H1 (cell line): ENCODE results near the gene ATG2B. TPM values are rescaled to one million over a fixed set of nuclear protein-coding genes. Genes with fewer than 3 reads are reported as not detected.

Experiments used
- CTCF ChIA-PET: fragments of 300-600 bp; sonication (Branson Sonifier 250); formaldehyde crosslinking; loops from one replicate; lab custom pipeline; 2021; ENCODE audit not compliant: partially characterized antibody; lab: Charles Lee
- POLR2A ChIA-PET: fragments of 300-600 bp; sonication (Branson Sonifier 250); formaldehyde crosslinking; loops from one replicate; lab custom pipeline; 2021; ENCODE audit warnings: inconsistent platforms; ENCODE audit not compliant: partially characterized antibody; lab: Charles Lee
- DNase-seq, 2 experiments: peaks; one replicate each; pipeline versions ENCODE4 v3.0.0 to v3.0.0-alpha.2; 2010 to 2022; ENCODE audit warnings: low spot score in 2 of 2, low read depth in 1 of 2, mixed read lengths in 1 of 2
- FAIRE-seq: peaks from 2 replicates; lab custom pipeline; 2011; peaks lifted over from hg19 to GRCh38; lab: Jason Lieb, UNC
- H2AFZ ChIP-seq: 2 replicates; pipeline ENCODE4 v1.8.1; 2012; ENCODE audit warnings: low read length, inconsistent platforms
- H2AK5ac ChIP-seq: 2 replicates; pipeline ENCODE4 v1.6.1; 2013; ENCODE audit warnings: low read depth, low read length
- H2BK120ac ChIP-seq: replicated peaks from 2 replicates; pipeline ENCODE3; 2013; ENCODE audit warnings: low read depth, low read length, inconsistent platforms
- H2BK12ac ChIP-seq: 2 replicates; pipeline ENCODE4 v1.6.1; 2013; ENCODE audit warnings: low read depth, low read length
- H2BK15ac ChIP-seq: 2 replicates; pipeline ENCODE4 v1.6.1; 2013; ENCODE audit warnings: low read length
- H2BK20ac ChIP-seq: 2 replicates; pipeline ENCODE4 v1.6.1; 2013; ENCODE audit warnings: low read length
- H2BK5ac ChIP-seq: 2 replicates; pipeline ENCODE4 v1.6.1; 2013; ENCODE audit warnings: low read depth, low read length
- H3K14ac ChIP-seq: 2 replicates; pipeline ENCODE4 v1.6.1; 2013; ENCODE audit warnings: inconsistent platforms; ENCODE audit not compliant: insufficient read length
- H3K18ac ChIP-seq: 2 replicates; pipeline ENCODE4 v1.6.1; 2013; ENCODE audit warnings: low read length; ENCODE audit errors: extremely low read depth
- H3K23ac ChIP-seq: 2 replicates; pipeline ENCODE4 v1.6.1; 2013; ENCODE audit warnings: inconsistent platforms; ENCODE audit not compliant: insufficient read length
- H3K23me2 ChIP-seq: 2 replicates; pipeline ENCODE4 v1.6.1; 2013; ENCODE audit warnings: low read depth, low read length
- H3K27ac ChIP-seq: 2 replicates; pipeline ENCODE4 v1.6.1; 2011; ENCODE audit warnings: low read depth, low read length, inconsistent platforms
- H3K27me3 ChIP-seq, 4 experiments: replicated peaks in 1 of 4; 1 replicate in 1 of 4; 2 replicates in 3 of 4; pipeline versions ENCODE4 v1.6.1 to v1.8.1; 2011 to 2013; ENCODE audit warnings: low read length in 3 of 4, mild to moderate bottlenecking in 3 of 4, inconsistent platforms in 2 of 4, mixed read lengths in 2 of 4, moderate library complexity in 1 of 4; ENCODE audit not compliant: control insufficient read depth in 3 of 4, insufficient read depth in 3 of 4; ENCODE audit errors: extremely low read depth in 1 of 4
- H3K36me3 ChIP-seq, 4 experiments: 2 replicates each; pipeline versions ENCODE4 v1.6.1 to v1.8.1; 2011 to 2013; ENCODE audit warnings: mild to moderate bottlenecking in 4 of 4, low read length in 3 of 4, moderate library complexity in 2 of 4, control low read depth in 1 of 4, inconsistent platforms in 1 of 4; ENCODE audit not compliant: insufficient read depth in 4 of 4, control insufficient read depth in 2 of 4
- H3K4ac ChIP-seq: replicated peaks from 2 replicates; pipeline ENCODE3; 2013; ENCODE audit warnings: low read length, low read depth, mixed read lengths, inconsistent platforms; ENCODE audit not compliant: insufficient read length
- H3K4me1 ChIP-seq, 4 experiments: replicated peaks in 1 of 4; 1 replicate in 1 of 4; 2 replicates in 3 of 4; pipeline versions ENCODE4 v1.6.1 to v1.8.1; 2011 to 2013; ENCODE audit warnings: low read length in 3 of 4, inconsistent platforms in 2 of 4, mixed read lengths in 1 of 4; ENCODE audit not compliant: insufficient read depth in 4 of 4, control insufficient read depth in 3 of 4
- H3K4me2 ChIP-seq, 2 experiments: 2 replicates each; pipeline versions ENCODE4 v1.6.1 to v1.8.1; 2011 to 2013; ENCODE audit warnings: low read depth in 2 of 2, low read length in 2 of 2, control low read depth in 1 of 2, inconsistent platforms in 1 of 2, mild to moderate bottlenecking in 1 of 2; ENCODE audit not compliant: insufficient read depth in 1 of 2
- H3K4me3 ChIP-seq, 4 experiments: fragments of 200-600, 300-600 bp in 1 of 4; sonication (generic), shearing (Covaris generic), sonication (Bioruptor Twin) in 1 of 4; 2 replicates each; pipeline versions ENCODE4 v1.5.1 to v1.8.1; 2011 to 2016; ENCODE audit warnings: low read length in 4 of 4, low read depth in 3 of 4, control low read depth in 2 of 4, inconsistent platforms in 2 of 4, mild to moderate bottlenecking in 2 of 4, mixed read lengths in 1 of 4, moderate library complexity in 1 of 4; ENCODE audit not compliant: insufficient read depth in 2 of 4; ENCODE audit errors: extremely low read depth in 1 of 4
- H3K56ac ChIP-seq: replicated peaks from 2 replicates; pipeline ENCODE3; 2013; ENCODE audit warnings: low read depth, mild to moderate bottlenecking, mixed read lengths, low read length, inconsistent platforms; ENCODE audit not compliant: insufficient read length
- H3K79me1 ChIP-seq: 2 replicates; pipeline ENCODE4 v1.6.1; 2013; ENCODE audit warnings: low read depth, low read length, control low read depth
- H3K79me2 ChIP-seq, 2 experiments: 2 replicates each; pipeline versions ENCODE4 v1.6.1 to v1.8.1; 2012 to 2013; ENCODE audit warnings: low read length in 2 of 2, mild to moderate bottlenecking in 2 of 2, inconsistent platforms in 1 of 2; ENCODE audit not compliant: insufficient read depth in 2 of 2, control insufficient read depth in 1 of 2
- H3K9ac ChIP-seq, 4 experiments: replicated peaks in 1 of 4; 1 replicate in 1 of 4; 2 replicates in 3 of 4; pipeline versions ENCODE4 v1.6.1 to v1.8.1; 2011 to 2013; ENCODE audit warnings: low read depth in 3 of 4, low read length in 3 of 4, control low read depth in 2 of 4, mild to moderate bottlenecking in 2 of 4, moderate library complexity in 2 of 4, inconsistent platforms in 1 of 4; ENCODE audit errors: extremely low read depth in 1 of 4
- H3K9me3 ChIP-seq, 2 experiments: 2 replicates each; pipeline versions ENCODE4 v1.6.1 to v1.8.1; 2012 to 2013; ENCODE audit warnings: mild to moderate bottlenecking in 2 of 2, moderate library complexity in 2 of 2, control low read depth in 1 of 2, inconsistent platforms in 1 of 2, low read depth in 1 of 2, low read length in 1 of 2, mixed read lengths in 1 of 2; ENCODE audit not compliant: insufficient read depth in 2 of 2
- H4K20me1 ChIP-seq, 2 experiments: replicated peaks in 1 of 2; 2 replicates each; pipeline versions ENCODE3 to v1.8.1; 2011 to 2013; ENCODE audit warnings: inconsistent platforms in 2 of 2, low read length in 2 of 2, mild to moderate bottlenecking in 1 of 2; ENCODE audit not compliant: insufficient read depth in 2 of 2, control insufficient read depth in 1 of 2
- H4K5ac ChIP-seq: 2 replicates; pipeline ENCODE4 v1.6.1; 2013; ENCODE audit warnings: low read length, low read depth, mixed read lengths, inconsistent platforms; ENCODE audit not compliant: insufficient read length
- H4K8ac ChIP-seq: 2 replicates; pipeline ENCODE4 v1.8.0; 2013; ENCODE audit warnings: mild to moderate bottlenecking, moderate library complexity, low read length, inconsistent platforms; ENCODE audit not compliant: insufficient read depth; ENCODE audit errors: extremely low read depth
- H4K91ac ChIP-seq: replicated peaks from 2 replicates; pipeline ENCODE3; 2013; ENCODE audit warnings: low read length, mixed read lengths, inconsistent platforms; ENCODE audit not compliant: insufficient read length
- BRCA1 ChIP-seq: IDR thresholded peaks from 2 replicates; pipeline ENCODE4 v1.6.1; 2012; ENCODE audit warnings: low read depth, low read length, improper control_type of control experiment
- EZH2 ChIP-seq: fragments of 200-600 bp; sonication (generic); IDR thresholded peaks from 2 replicates; pipeline ENCODE4 v1.7.1; 2012; ENCODE audit warnings: low read depth, mild to moderate bottlenecking, moderate library complexity, low read length, inconsistent platforms; ENCODE audit not compliant: severe bottlenecking
- NRF1 ChIP-seq: IDR thresholded peaks from 2 replicates; pipeline ENCODE4 v1.6.1; 2011; ENCODE audit warnings: mild to moderate bottlenecking, low read depth, low read length, improper control_type of control experiment
- TCF12 ChIP-seq: IDR thresholded peaks from 2 replicates; pipeline ENCODE4 v1.6.1; 2011; ENCODE audit warnings: low read depth, mild to moderate bottlenecking, low read length
- WGBS, 2 experiments: shearing (Covaris generic) in 1 of 2; methylation state at CpG; one replicate each; pipeline versions ENCODE4 v1.1.6 to v1.1.7; 2013 to 2015; ENCODE audit warnings: low lambda C conversion rate in 2 of 2, mixed read lengths in 2 of 2, inconsistent platforms in 1 of 2, low coverage in 1 of 2, missing lambda C conversion rate in 1 of 2; ENCODE audit not compliant: insufficient replicate concordance in 2 of 2, insufficient coverage in 1 of 2, insufficient read length in 1 of 2; ENCODE audit errors: extremely low coverage in 1 of 2, missing lambda C conversion rate in 1 of 2; 5-methylcytosine and 5-hydroxymethylcytosine counted together
- polyA plus RNA-seq, 7 experiments: library from polyadenylated mRNA; depleted of rRNA in 3 of 7; stranded (reverse) in 5 of 7; unstranded in 2 of 7; fragments of >200 nt in 5 of 7; fragments of 200-250 nt in 2 of 7; gene quantifications; 1 replicate in 5 of 7; 2 replicates in 1 of 7; 4 replicates in 1 of 7; pipeline versions ENCODE4 v1.2.1 to v1.2.3, GENCODE V29; 2011 to 2013; ENCODE audit warnings: missing spikeins in 2 of 7, mixed read lengths in 2 of 7
- total RNA-seq: library from RNA; stranded (reverse); fragmentation: NEBNext Ultra II Directional; extraction: Animal tissue kit (Norgen Biotek cat#: 25700); gene quantifications from 2 replicates; pipeline ENCODE4 v1.2.1, GENCODE V29; 2021
- TF ChIP-seq, protein P1 (sequence below): IDR thresholded peaks from 2 replicates; pipeline ENCODE4 v1.6.1; 2011; ENCODE audit warnings: low read length, improper control_type of control experiment

Gene ATG2B
- total and polyA plus RNA-seq, 2 of the 8 experiments (the other 6 are each of a cell fraction or from before 2014, with no cell fraction given) = 4.6 to 14.4 TPM

DNA sequence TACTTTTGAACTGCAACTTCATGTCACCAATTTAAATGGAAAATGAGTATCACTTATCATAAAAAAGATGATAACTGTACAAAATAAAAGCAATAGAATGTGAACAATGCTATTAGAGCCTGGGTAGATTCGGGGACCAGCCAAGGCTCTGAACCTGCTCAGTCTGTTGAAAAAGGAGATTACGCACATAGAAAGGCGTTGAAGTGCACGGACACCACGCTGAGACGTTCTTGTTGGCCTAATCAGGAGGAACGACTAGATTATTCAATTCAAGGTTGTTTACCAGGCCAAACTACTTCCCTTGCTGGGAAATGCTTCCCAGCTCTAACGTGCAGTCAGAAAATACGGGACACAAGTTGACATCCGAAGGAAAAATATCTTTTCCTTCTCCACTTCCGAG lies 130.6 kb downstream of the ATG2B start:
- no peak overlapping the region for H3K9ac ChIP-seq
- no peak overlapping the region for H3K4ac ChIP-seq
- ChIA-PET CTCF (interaction anchor here (1.0 to 1.5 kb wide), 3 partner anchors 24 to 134 kb away, joined by 3 to 5 read pairs (median 4); no protein-coding TSS in a partner anchor), POLR2A (no interaction called here)
- H3K23me2 ChIP-seq = 0 out of 2 replicates have a peak, but pooled peaks cover 2% of the 10 kb centered on the region
- H3K9me3 ChIP-seq = peaks cover 4 to 6% of the 10 kb centered on the region in 2 experiments; a peak in 2 of 4 replicates
- H3K4me2 ChIP-seq = no peak overlapping the region
- H4K8ac ChIP-seq = no peak overlapping the region
- no peak overlapping the region for H3K4me3 ChIP-seq
- no peak overlapping the region for H4K5ac ChIP-seq
- peaks cover 0 to 5% (median 0%) of the 10 kb centered on the region in 4 experiments; a peak in 1 of 7 replicates for H3K4me1 ChIP-seq
- no peak overlapping the region for H2AK5ac ChIP-seq
- no peak overlapping the region for H2BK5ac ChIP-seq
- no peak overlapping the region for H2BK20ac ChIP-seq
- FAIRE-seq (no peak), DNase-seq (no peak)
- no peak overlapping the region for H2AFZ ChIP-seq
- no peak overlapping the region for H3K23ac ChIP-seq
- H3K18ac ChIP-seq = no peak overlapping the region
- no peak overlapping the region for H4K91ac ChIP-seq
- no peaks in the 10 kb centered on the region for H3K36me3 ChIP-seq
- no peaks in the 10 kb centered on the region for H3K27me3 ChIP-seq
- H2BK120ac ChIP-seq = no peak overlapping the region
- no peak overlapping the region for H3K56ac ChIP-seq
- no peak overlapping the region for H2BK12ac ChIP-seq
- no peak overlapping the region for H3K27ac ChIP-seq
- no peaks in the 10 kb centered on the region for H3K79me1 ChIP-seq
- H3K14ac ChIP-seq = no peak overlapping the region
- no peaks in the 10 kb centered on the region for H4K20me1 ChIP-seq
- H2BK15ac ChIP-seq = no peak overlapping the region
- no peaks in the 10 kb centered on the region for H3K79me2 ChIP-seq
- 92% methylated on average over 11 of the region's 11 CpGs; no CpG with 5 or more reads in 1 of the 2 experiments for WGBS, 2 experiments
- TF ChIP-seq, protein P1, sequence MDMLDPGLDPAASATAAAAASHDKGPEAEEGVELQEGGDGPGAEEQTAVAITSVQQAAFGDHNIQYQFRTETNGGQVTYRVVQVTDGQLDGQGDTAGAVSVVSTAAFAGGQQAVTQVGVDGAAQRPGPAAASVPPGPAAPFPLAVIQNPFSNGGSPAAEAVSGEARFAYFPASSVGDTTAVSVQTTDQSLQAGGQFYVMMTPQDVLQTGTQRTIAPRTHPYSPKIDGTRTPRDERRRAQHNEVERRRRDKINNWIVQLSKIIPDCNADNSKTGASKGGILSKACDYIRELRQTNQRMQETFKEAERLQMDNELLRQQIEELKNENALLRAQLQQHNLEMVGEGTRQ = no peak
- TF ChIP-seq TCF12 = no peak
- no peak for TF ChIP-seq BRCA1
- no peak for TF ChIP-seq EZH2
- TF ChIP-seq NRF1 = no peak
